Parathyroid adenoma (tissue), 2 donors: ENCODE measurements around the gene HELZ.

ENCODE experiments used
- H2AFZ ChIP-seq: fragments of 300-600 bp; sonication (generic); one replicate; pipeline ENCODE4 v1.7.0; 2017; ENCODE audit warnings: antibody characterized with exemption, mild to moderate bottlenecking
- H3K27ac ChIP-seq: fragments of 300-600 bp; sonication (generic); one replicate; pipeline ENCODE4 v1.7.0; 2017
- H3K27me3 ChIP-seq: fragments of 300-600 bp; sonication (generic); one replicate; pipeline ENCODE4 v1.7.0; 2017; ENCODE audit warnings: low read length; ENCODE audit not compliant: control insufficient read depth, insufficient read depth
- H3K36me3 ChIP-seq: fragments of 300-600 bp; sonication (generic); one replicate; pipeline ENCODE4 v1.7.0; 2017; ENCODE audit warnings: low read length; ENCODE audit not compliant: control insufficient read depth, insufficient read depth
- H3K4me1 ChIP-seq: fragments of 300-600 bp; sonication (generic); one replicate; pipeline ENCODE4 v1.7.0; 2017; ENCODE audit warnings: control low read depth
- H3K4me2 ChIP-seq: fragments of 300-600 bp; sonication (generic); one replicate; pipeline ENCODE4 v1.7.0; 2017; ENCODE audit warnings: low read length
- H3K4me3 ChIP-seq: fragments of 300-600 bp; sonication (generic); one replicate; pipeline ENCODE4 v1.7.0; 2017; ENCODE audit warnings: low read depth, low read length
- H3K79me2 ChIP-seq: fragments of 300-600 bp; sonication (generic); one replicate; pipeline ENCODE4 v1.7.0; 2017; ENCODE audit warnings: control low read depth
- H3K9ac ChIP-seq: fragments of 300-600 bp; sonication (generic); one replicate; pipeline ENCODE4 v1.7.0; 2017; ENCODE audit warnings: mild to moderate bottlenecking
- H3K9me3 ChIP-seq: fragments of 300-600 bp; sonication (generic); one replicate; pipeline ENCODE4 v1.7.0; 2017; ENCODE audit warnings: low read length; ENCODE audit not compliant: control insufficient read depth
- CTCF ChIP-seq: fragments of 300-600 bp; sonication (generic); IDR thresholded peaks from one replicate; pipeline ENCODE4 v1.7.0; 2017; ENCODE audit warnings: antibody characterized with exemption, mild to moderate bottlenecking
- donor health status: primary hyperparathyroidism.

HELZ gene

GRCh38 chr17:67152824-67153223, 92.2 kb downstream of the HELZ start:
- no peaks in the 10 kb centered on the region for H3K9me3 ChIP-seq
- H3K4me1 ChIP-seq = no peaks in the 10 kb centered on the region
- H3K27ac ChIP-seq = no peak overlapping the region
- no peak overlapping the region for H2AFZ ChIP-seq
- H3K36me3 ChIP-seq = no peaks in the 10 kb centered on the region
- H3K79me2 ChIP-seq = peaks cover 3% of the 10 kb centered on the region
- H3K4me3 ChIP-seq = no peak overlapping the region
- H3K27me3 ChIP-seq = no peaks in the 10 kb centered on the region
- no peak overlapping the region for H3K4me2 ChIP-seq
- no peak overlapping the region for H3K9ac ChIP-seq
- TF ChIP-seq CTCF = no peak

GRCh38 chr17:67151717-67152116, 93.3 kb downstream of the HELZ start:
- Histone ChIP-seq H2AFZ (no peak overlapping the region), H3K36me3 (no peaks in the 10 kb centered on the region), H3K27me3 (no peaks in the 10 kb centered on the region), H3K4me1 (no peaks in the 10 kb centered on the region), H3K4me2 (no peak overlapping the region), H3K9ac (no peak overlapping the region), H3K4me3 (no peak overlapping the region), H3K27ac (no peak overlapping the region), H3K9me3 (no peaks in the 10 kb centered on the region), H3K79me2 (peaks cover 3% of the 10 kb centered on the region)
- TF ChIP-seq CTCF = no peak

GRCh38 chr17:67150826-67151225, 94.2 kb downstream of the HELZ start:
- H3K79me2 ChIP-seq = no peaks in the 10 kb centered on the region
- no peaks in the 10 kb centered on the region for H3K4me1 ChIP-seq
- TF ChIP-seq CTCF = no peak
- no peak overlapping the region for H3K4me3 ChIP-seq
- H3K9me3 ChIP-seq = no peaks in the 10 kb centered on the region
- no peak overlapping the region for H2AFZ ChIP-seq
- no peak overlapping the region for H3K27ac ChIP-seq
- no peaks in the 10 kb centered on the region for H3K27me3 ChIP-seq
- no peaks in the 10 kb centered on the region for H3K36me3 ChIP-seq
- no peak overlapping the region for H3K9ac ChIP-seq
- H3K4me2 ChIP-seq = no peak overlapping the region

- Histone ChIP-seq H3K4me3 (no peak overlapping the region), H3K9me3 (no peaks in the 10 kb centered on the region), H3K36me3 (no peaks in the 10 kb centered on the region), H3K4me2 (no peak overlapping the region), H2AFZ (no peak overlapping the region), H3K27ac (no peak overlapping the region), H3K79me2 (no peaks in the 10 kb centered on the region), H3K9ac (no peak overlapping the region), H3K27me3 (no peaks in the 10 kb centered on the region), H3K4me1 (no peaks in the 10 kb centered on the region)
- no peak for TF ChIP-seq CTCF
Observed at GRCh38 chr17:67148352-67148751, 96.6 kb downstream of the HELZ start.

DNA sequence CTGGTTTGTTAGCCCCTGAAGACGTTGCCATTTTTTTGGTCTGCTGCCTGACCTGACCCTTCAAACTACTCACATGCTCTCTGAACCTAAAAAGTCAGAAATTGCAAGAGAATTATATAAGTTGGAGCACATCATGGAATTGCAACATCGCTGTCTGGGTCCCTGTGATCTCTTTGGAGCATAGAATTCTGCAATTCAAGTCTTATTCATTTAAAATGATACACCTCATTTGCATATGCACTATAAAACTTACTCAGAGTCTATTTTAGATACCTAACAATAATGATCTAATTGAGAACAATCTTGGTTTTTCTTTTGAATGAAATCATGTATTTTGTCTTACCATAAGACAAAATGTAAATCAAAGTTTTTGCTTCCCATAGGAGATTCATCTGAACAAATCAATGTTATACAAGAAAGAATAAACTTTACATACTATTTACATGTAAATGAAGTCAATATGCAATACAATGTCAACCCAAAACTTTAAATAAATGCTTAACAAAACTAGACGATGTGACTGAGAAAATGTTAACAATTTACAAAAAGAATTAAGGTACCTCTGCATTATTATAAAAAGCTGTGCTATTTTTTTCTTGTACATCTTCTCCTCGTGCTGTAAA, 99.7 kb downstream of the HELZ start:
- no peaks in the 10 kb centered on the region for H3K36me3 ChIP-seq
- H3K4me2 ChIP-seq = no peak overlapping the region
- H3K27ac ChIP-seq = no peak overlapping the region
- H3K4me3 ChIP-seq = no peak overlapping the region
- no peaks in the 10 kb centered on the region for H3K79me2 ChIP-seq
- no peaks in the 10 kb centered on the region for H3K4me1 ChIP-seq
- no peaks in the 10 kb centered on the region for H3K9me3 ChIP-seq
- TF ChIP-seq CTCF = no peak
- H3K9ac ChIP-seq = no peak overlapping the region
- H3K27me3 ChIP-seq = no peaks in the 10 kb centered on the region
- H2AFZ ChIP-seq = no peak overlapping the region
